H9 (cell line): ENCODE measurements around the gene C3orf20. TPM values are rescaled to one million over a fixed set of nuclear protein-coding genes. Genes with fewer than 3 reads are reported as not detected.

ENCODE experiments used
- DNase-seq: peaks from one replicate; pipeline ENCODE4 v3.0.0-alpha.2; 2017
- H2AFZ ChIP-seq: one replicate; pipeline ENCODE4 v1.6.1; 2013; ENCODE audit warnings: mild to moderate bottlenecking, low read length, control low read depth, moderate library complexity
- H2AK5ac ChIP-seq: 2 replicates; pipeline ENCODE4 v1.6.1; 2013; ENCODE audit warnings: low read length, control low read depth, mixed read lengths; ENCODE audit not compliant: insufficient read length
- H2BK120ac ChIP-seq: one replicate; pipeline ENCODE4 v1.6.1; 2013; ENCODE audit warnings: low read depth, mild to moderate bottlenecking, low read length, control low read depth, inconsistent platforms; ENCODE audit not compliant: poor library complexity, severe bottlenecking
- H2BK12ac ChIP-seq: 2 replicates; pipeline ENCODE4 v1.6.1; 2013; ENCODE audit warnings: low read length, control low read depth, mixed read lengths, low read depth; ENCODE audit not compliant: insufficient read length
- H2BK15ac ChIP-seq: 2 replicates; pipeline ENCODE4 v1.6.1; 2013; ENCODE audit warnings: low read depth, low read length, control low read depth
- H2BK20ac ChIP-seq: one replicate; pipeline ENCODE4 v1.6.1; 2013; ENCODE audit warnings: low read depth, mild to moderate bottlenecking, low read length, control low read depth, inconsistent platforms; ENCODE audit not compliant: poor library complexity, severe bottlenecking
- H2BK5ac ChIP-seq: 2 replicates; pipeline ENCODE4 v1.6.1; 2013; ENCODE audit warnings: low read length, control low read depth, mixed read lengths; ENCODE audit not compliant: insufficient read length
- H3K14ac ChIP-seq: 2 replicates; pipeline ENCODE4 v1.6.1; 2013; ENCODE audit warnings: low read length, control low read depth; ENCODE audit not compliant: insufficient read depth
- H3K18ac ChIP-seq: 2 replicates; pipeline ENCODE4 v1.6.1; 2013; ENCODE audit warnings: low read depth, mild to moderate bottlenecking, mixed read lengths, low read length, control low read depth; ENCODE audit not compliant: insufficient read length
- H3K23ac ChIP-seq: 2 replicates; pipeline ENCODE4 v1.6.1; 2013; ENCODE audit warnings: low read length, control low read depth, mixed read lengths, low read depth; ENCODE audit not compliant: insufficient read length
- H3K23me2 ChIP-seq: 2 replicates; pipeline ENCODE4 v1.6.1; 2013; ENCODE audit warnings: low read depth, mild to moderate bottlenecking, mixed read lengths, low read length, control low read depth; ENCODE audit not compliant: insufficient read length, poor library complexity, severe bottlenecking
- H3K27ac ChIP-seq: 2 replicates; pipeline ENCODE4 v1.5.1; 2013; ENCODE audit warnings: low read length, control low read depth, mixed read lengths, low read depth; ENCODE audit not compliant: insufficient read length
- H3K27me3 ChIP-seq: 2 replicates; pipeline ENCODE4 v1.6.1; 2013; ENCODE audit warnings: low read length, control low read depth, inconsistent platforms; ENCODE audit not compliant: insufficient read depth
- H3K4ac ChIP-seq: 2 replicates; pipeline ENCODE4 v1.6.1; 2013; ENCODE audit warnings: low read depth, mild to moderate bottlenecking, control low read depth, inconsistent platforms, low read length, moderate library complexity
- H3K4me1 ChIP-seq: 2 replicates; pipeline ENCODE4 v1.6.1; 2013; ENCODE audit warnings: low read length, control low read depth, inconsistent platforms; ENCODE audit not compliant: insufficient read depth
- H3K4me2 ChIP-seq: 2 replicates; pipeline ENCODE4 v1.6.1; 2013; ENCODE audit warnings: low read length, control low read depth, mixed read lengths; ENCODE audit not compliant: insufficient read length, insufficient read depth
- H3K56ac ChIP-seq: 2 replicates; pipeline ENCODE4 v1.6.1; 2013; ENCODE audit warnings: low read depth, mild to moderate bottlenecking, mixed read lengths, low read length, control low read depth; ENCODE audit not compliant: insufficient read length
- H3K79me1 ChIP-seq: 2 replicates; pipeline ENCODE4 v1.6.1; 2013; ENCODE audit warnings: low read depth, mild to moderate bottlenecking, moderate library complexity, low read length, control low read depth, inconsistent platforms; ENCODE audit not compliant: insufficient read depth, poor library complexity, severe bottlenecking
- H3K79me2 ChIP-seq: 2 replicates; pipeline ENCODE4 v1.6.1; 2013; ENCODE audit warnings: low read length, control low read depth, inconsistent platforms; ENCODE audit not compliant: insufficient read depth
- H3K9ac ChIP-seq: 2 replicates; pipeline ENCODE4 v1.6.1; 2013; ENCODE audit warnings: low read length, control low read depth, mixed read lengths; ENCODE audit not compliant: insufficient read length; ENCODE audit errors: extremely low read depth
- H3K9me3 ChIP-seq: one replicate; pipeline ENCODE4 v1.6.1; 2013; ENCODE audit warnings: low read depth, low read length, inconsistent platforms; ENCODE audit not compliant: control insufficient read depth
- H3T11ph ChIP-seq: one replicate; pipeline ENCODE4 v1.6.1; 2013; ENCODE audit warnings: mild to moderate bottlenecking, low read length, control low read depth, inconsistent platforms
- H4K20me1 ChIP-seq: one replicate; pipeline ENCODE4 v1.6.1; 2013; ENCODE audit not compliant: control insufficient read depth, insufficient read length, insufficient read depth
- H4K5ac ChIP-seq: 2 replicates; pipeline ENCODE4 v1.6.1; 2013; ENCODE audit warnings: low read depth, mild to moderate bottlenecking, mixed read lengths, low read length, control low read depth; ENCODE audit not compliant: insufficient read length
- H4K8ac ChIP-seq: replicated peaks from 2 replicates; pipeline ENCODE4 v1.6.1; 2013; ENCODE audit warnings: low read length, control low read depth, mixed read lengths, low read depth; ENCODE audit not compliant: insufficient read length
- H4K91ac ChIP-seq: 2 replicates; pipeline ENCODE4 v1.6.1; 2013; ENCODE audit warnings: low read depth, mild to moderate bottlenecking, moderate library complexity, mixed read lengths, low read length, control low read depth; ENCODE audit not compliant: insufficient read length
- H3K27ac Mint-ChIP-seq, 3 experiments: 2 replicates in 2 of 3; 3 replicates in 1 of 3; pipeline ENCODE4 v1.8.0; 2020 to 2021; ENCODE audit warnings: mixed read lengths in 3 of 3, mild to moderate bottlenecking in 1 of 3, moderate library complexity in 1 of 3
- H3K27me3 Mint-ChIP-seq: 2 replicates; pipeline ENCODE4 v1.8.0; 2021; ENCODE audit warnings: low read depth, mild to moderate bottlenecking, moderate library complexity, mixed read lengths
- H3K36me3 Mint-ChIP-seq, 3 experiments: 2 replicates in 2 of 3; 3 replicates in 1 of 3; pipeline ENCODE4 v1.8.0; 2020 to 2021; ENCODE audit warnings: low read depth in 3 of 3, mixed read lengths in 3 of 3; ENCODE audit not compliant: insufficient read depth in 1 of 3
- H3K4me1 Mint-ChIP-seq, 2 experiments: 2 replicates each; pipeline ENCODE4 v1.8.0; 2020; ENCODE audit warnings: mixed read lengths in 2 of 2
- H3K4me3 Mint-ChIP-seq, 2 experiments: 2 replicates in 1 of 2; 3 replicates in 1 of 2; pipeline ENCODE4 v1.8.0; 2020 to 2021; ENCODE audit warnings: mild to moderate bottlenecking in 2 of 2, mixed read lengths in 2 of 2, moderate library complexity in 1 of 2
- H3K9me3 Mint-ChIP-seq, 2 experiments: 2 replicates in 1 of 2; 3 replicates in 1 of 2; pipeline ENCODE4 v1.8.0; 2020; ENCODE audit warnings: mild to moderate bottlenecking in 2 of 2, mixed read lengths in 2 of 2, moderate library complexity in 1 of 2
- CTCF ChIP-seq: fragments of 200-600 bp; sonication (generic); conservative IDR thresholded peaks from 3 replicates; pipeline ENCODE4 v1.8.0; 2021; ENCODE audit warnings: antibody characterized with exemption, mild to moderate bottlenecking
- WGBS: extraction: QIAGEN DNeasy Blood & Tissue Kit; methylation state at CpG from one replicate; pipeline ENCODE4 v1.1.7; 2013; ENCODE audit warnings: missing lambda C conversion rate, low lambda C conversion rate, mixed read lengths; ENCODE audit not compliant: insufficient read length; ENCODE audit errors: extremely low coverage; 5-methylcytosine and 5-hydroxymethylcytosine counted together
- total RNA-seq: library from RNA; stranded (reverse); gene quantifications from 2 replicates; pipeline ENCODE4 v1.2.1, GENCODE V29; 2021

The C3orf20 gene
- total RNA-seq, 1 experiment from 2014 or later, result not detected

- H3K14ac ChIP-seq, result no peak overlapping the region
- H3K4me1 ChIP-seq, result no peaks in the 10 kb centered on the region; the same call in 1 of the 2 replicates
- H3K9me3 ChIP-seq, result no peaks in the 10 kb centered on the region
- H3K9ac ChIP-seq, result no peak overlapping the region
- H3K56ac ChIP-seq, result no peak overlapping the region
- Mint-ChIP-seq H3K27me3 (peaks cover 29% of the 10 kb centered on the region), H3K36me3 (no peaks in the 10 kb centered on the region; a peak in 1 of 7 replicates), H3K4me3 (no peak overlapping the region), H3K9me3 (no peaks in the 10 kb centered on the region), H3K27ac (no peak overlapping the region; a peak in 1 of 7 replicates), H3K4me1 (peaks cover 6 to 16% of the 10 kb centered on the region in 2 experiments)
- H2AFZ ChIP-seq, result no peak overlapping the region
- H3K79me1 ChIP-seq, result no peaks in the 10 kb centered on the region
- H3K23ac ChIP-seq, result no peak overlapping the region
- no peak for DNase-seq
- no peak overlapping the region for H2BK20ac ChIP-seq
- H4K20me1 ChIP-seq, result no peaks in the 10 kb centered on the region
- no peak overlapping the region for H2BK5ac ChIP-seq
- no peak overlapping the region for H4K91ac ChIP-seq
- no peak overlapping the region for H2AK5ac ChIP-seq
- TF ChIP-seq CTCF, result no peak
- H3K4me2 ChIP-seq, result no peak overlapping the region
- H3K79me2 ChIP-seq, result no peaks in the 10 kb centered on the region
- no peak overlapping the region for H3T11ph ChIP-seq
- no peak overlapping the region for H3K18ac ChIP-seq
- WGBS, result no CpG with 5 or more reads among the region's 5 CpGs
- H4K5ac ChIP-seq, result no peak overlapping the region
- no peak overlapping the region for H2BK120ac ChIP-seq
- H3K23me2 ChIP-seq, result no peaks in the 10 kb centered on the region
- no peaks in the 10 kb centered on the region for H3K27me3 ChIP-seq
- H2BK15ac ChIP-seq, result no peak overlapping the region
- H3K27ac ChIP-seq, result no peak overlapping the region
- H3K4ac ChIP-seq, result no peak overlapping the region
- H2BK12ac ChIP-seq, result no peak overlapping the region
- no peak overlapping the region for H4K8ac ChIP-seq
These were observed 114.3 kb downstream of the C3orf20 start for GRCh38 chr3:14789221-14789620.
